ENCODE measurements around the gene DIO1. TPM values are rescaled to one million over a fixed set of nuclear protein-coding genes. Genes with fewer than 3 reads are reported as not detected.

Gene DIO1
- total RNA-seq, 1 experiment from 2014 or later = not detected

- Histone ChIP-seq H3K4me2 (ENCODE audit: low read depth, low read length, poor library complexity, severe bottlenecking) (no peak overlapping the region), H3K4me1 (ENCODE audit: low read length) (peaks cover 5% of the 10 kb centered on the region; the same call in 1 of the 2 replicates), H2AFZ (ENCODE audit: low read length) (no peak overlapping the region), H3K9me3 (ENCODE audit: low read length) (no peaks in the 10 kb centered on the region), H4K20me1 (ENCODE audit: insufficient read depth, low read depth, low read length) (no peaks in the 10 kb centered on the region), H3K4me3 (ENCODE audit: low read length) (no peak overlapping the region), H3K9me2 (replicated peaks; ENCODE audit: insufficient read depth, low read length) (no peaks in the 10 kb centered on the region), H3K9ac (ENCODE audit: low read length) (no peak overlapping the region), H3K36me3 (ENCODE audit: insufficient read depth, low read length) (peaks cover 30% of the 10 kb centered on the region; the same call in 1 of the 2 replicates), H3K79me2 (ENCODE audit: low read length) (no peaks in the 10 kb centered on the region), H3K27ac (ENCODE audit: low read length) (no peak overlapping the region), H3K27me3 (ENCODE audit: low read length) (no peaks in the 10 kb centered on the region)
- no peak for DNase-seq
Measured at GRCh38 chr1:53918343-53918742, 24.4 kb downstream of the DIO1 start.

GRCh38 chr1:53919675-53920066, 25.7 kb downstream of the DIO1 start:
- H3K27me3 ChIP-seq (ENCODE audit: low read length) = no peaks in the 10 kb centered on the region
- no peaks in the 10 kb centered on the region for H3K79me2 ChIP-seq (ENCODE audit: low read length)
- H3K4me3 ChIP-seq (ENCODE audit: low read length) = no peak overlapping the region
- no peak overlapping the region for H3K9ac ChIP-seq (ENCODE audit: low read length)
- no peak overlapping the region for H2AFZ ChIP-seq (ENCODE audit: low read length)
- no peak overlapping the region for H3K4me2 ChIP-seq (ENCODE audit: low read depth, low read length, poor library complexity, severe bottlenecking)
- no peak for DNase-seq
- H4K20me1 ChIP-seq (ENCODE audit: insufficient read depth, low read depth, low read length) = no peaks in the 10 kb centered on the region
- peaks cover 41% of the 10 kb centered on the region; the same call in 1 of the 2 replicates for H3K36me3 ChIP-seq (ENCODE audit: insufficient read depth, low read length)
- H3K9me2 ChIP-seq (replicated peaks; ENCODE audit: insufficient read depth, low read length) = no peaks in the 10 kb centered on the region
- H3K9me3 ChIP-seq (ENCODE audit: low read length) = no peaks in the 10 kb centered on the region
- no peaks in the 10 kb centered on the region for H3K4me1 ChIP-seq (ENCODE audit: low read length)
- no peak overlapping the region for H3K27ac ChIP-seq (ENCODE audit: low read length)

DNA sequence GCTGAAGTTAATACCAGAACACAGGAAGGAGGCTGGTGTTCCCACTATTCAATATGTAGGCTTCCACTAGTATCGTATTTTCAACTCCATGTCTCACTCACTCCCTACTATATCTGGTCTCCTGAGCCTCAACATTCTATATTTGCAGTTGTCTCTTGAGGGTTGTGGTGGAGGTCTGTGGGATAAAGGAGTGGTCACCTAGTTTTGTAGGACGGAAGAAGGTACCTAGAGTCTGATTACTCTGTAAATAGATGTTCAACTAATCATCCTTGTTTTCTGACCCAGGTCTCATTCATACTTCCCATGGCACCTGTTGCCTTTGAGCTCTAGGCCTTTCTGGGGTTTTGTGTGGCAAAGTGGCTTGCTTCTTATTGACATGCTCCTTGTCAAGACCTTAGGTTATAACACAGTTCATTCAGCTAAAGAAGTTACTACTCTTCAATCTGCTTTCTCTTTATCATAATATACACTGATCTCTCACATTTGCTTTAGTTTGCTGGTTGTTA, 33.4 kb downstream of the DIO1 start:
- H2AFZ ChIP-seq (ENCODE audit: low read length) = no peak overlapping the region
- H3K4me1 ChIP-seq (ENCODE audit: low read length) = no peaks in the 10 kb centered on the region
- no peak for DNase-seq
- no peaks in the 10 kb centered on the region for H3K9me3 ChIP-seq (ENCODE audit: low read length)
- no peak overlapping the region for H3K4me3 ChIP-seq (ENCODE audit: low read length)
- peaks cover 3% of the 10 kb centered on the region; the same call in 1 of the 2 replicates for H3K79me2 ChIP-seq (ENCODE audit: low read length)
- no peaks in the 10 kb centered on the region for H3K9me2 ChIP-seq (replicated peaks; ENCODE audit: insufficient read depth, low read length)
- peaks cover 41% of the 10 kb centered on the region for H3K36me3 ChIP-seq (ENCODE audit: insufficient read depth, low read length)
- H3K4me2 ChIP-seq (ENCODE audit: low read depth, low read length, poor library complexity, severe bottlenecking) = no peak overlapping the region
- no peaks in the 10 kb centered on the region for H3K27me3 ChIP-seq (ENCODE audit: low read length)
- no peaks in the 10 kb centered on the region for H4K20me1 ChIP-seq (ENCODE audit: insufficient read depth, low read depth, low read length)
- H3K27ac ChIP-seq (ENCODE audit: low read length) = no peak overlapping the region
- H3K9ac ChIP-seq (ENCODE audit: low read length) = no peak overlapping the region

GRCh38 chr1:53929246-53929960, 35.4 kb downstream of the DIO1 start:
- H3K27ac ChIP-seq (ENCODE audit: low read length) = no peak overlapping the region
- no peaks in the 10 kb centered on the region for H3K4me1 ChIP-seq (ENCODE audit: low read length)
- no peak overlapping the region for H3K9ac ChIP-seq (ENCODE audit: low read length)
- no peak overlapping the region for H2AFZ ChIP-seq (ENCODE audit: low read length)
- DNase-seq = no peak
- H3K9me3 ChIP-seq (ENCODE audit: low read length) = peaks cover 2% of the 10 kb centered on the region; the same call in 1 of the 2 replicates
- H3K4me3 ChIP-seq (ENCODE audit: low read length) = no peak overlapping the region
- H4K20me1 ChIP-seq (ENCODE audit: insufficient read depth, low read depth, low read length) = no peaks in the 10 kb centered on the region
- no peaks in the 10 kb centered on the region for H3K27me3 ChIP-seq (ENCODE audit: low read length)
- H3K36me3 ChIP-seq (ENCODE audit: insufficient read depth, low read length) = peaks cover 27% of the 10 kb centered on the region
- H3K79me2 ChIP-seq (ENCODE audit: low read length) = peaks cover 12% of the 10 kb centered on the region; the same call in 1 of the 2 replicates
- no peak overlapping the region for H3K4me2 ChIP-seq (ENCODE audit: low read depth, low read length, poor library complexity, severe bottlenecking)
- H3K9me2 ChIP-seq (replicated peaks; ENCODE audit: insufficient read depth, low read length) = no peaks in the 10 kb centered on the region

- no peak overlapping the region for H3K27ac ChIP-seq (ENCODE audit: low read length)
- peaks cover 40% of the 10 kb centered on the region for H3K36me3 ChIP-seq (ENCODE audit: insufficient read depth, low read length)
- no peak for DNase-seq
- no peak overlapping the region for H3K4me3 ChIP-seq (ENCODE audit: low read length)
- no peak overlapping the region for H3K9ac ChIP-seq (ENCODE audit: low read length)
- no peaks in the 10 kb centered on the region for H3K9me2 ChIP-seq (replicated peaks; ENCODE audit: insufficient read depth, low read length)
- no peaks in the 10 kb centered on the region for H4K20me1 ChIP-seq (ENCODE audit: insufficient read depth, low read depth, low read length)
- no peaks in the 10 kb centered on the region for H3K4me1 ChIP-seq (ENCODE audit: low read length)
- no peak overlapping the region for H2AFZ ChIP-seq (ENCODE audit: low read length)
- H3K27me3 ChIP-seq (ENCODE audit: low read length) = no peaks in the 10 kb centered on the region
- H3K79me2 ChIP-seq (ENCODE audit: low read length) = peaks cover 24% of the 10 kb centered on the region
- H3K4me2 ChIP-seq (ENCODE audit: low read depth, low read length, poor library complexity, severe bottlenecking) = no peak overlapping the region
- H3K9me3 ChIP-seq (ENCODE audit: low read length) = peaks cover 6% of the 10 kb centered on the region
Measured at GRCh38 chr1:53930932-53931331, 36.9 kb downstream of the DIO1 start.

DNA sequence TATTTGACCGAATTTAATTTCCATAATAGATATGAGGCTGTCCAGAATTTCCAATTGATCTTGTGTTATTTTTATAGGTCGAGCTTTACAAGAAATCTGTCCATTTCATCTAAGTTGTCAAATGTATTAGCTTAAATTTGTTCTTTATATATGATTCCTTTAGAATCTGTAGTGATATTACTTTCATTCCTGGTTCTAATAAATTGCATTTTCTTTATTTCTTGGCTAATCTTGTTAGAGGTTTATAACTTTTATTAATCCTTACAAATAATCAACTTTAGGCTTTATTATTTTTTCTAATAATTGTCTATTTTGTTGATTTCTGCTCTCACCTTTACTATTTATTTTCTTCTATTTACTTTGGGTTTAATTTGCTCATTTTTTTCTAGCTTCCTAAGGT, 37.5 kb downstream of the DIO1 start:
- Histone ChIP-seq H3K9ac (ENCODE audit: low read length) (no peak overlapping the region), H2AFZ (ENCODE audit: low read length) (no peak overlapping the region), H3K27ac (ENCODE audit: low read length) (no peak overlapping the region), H3K36me3 (ENCODE audit: insufficient read depth, low read length) (peaks cover 45% of the 10 kb centered on the region), H3K4me2 (ENCODE audit: low read depth, low read length, poor library complexity, severe bottlenecking) (no peak overlapping the region), H3K27me3 (ENCODE audit: low read length) (no peaks in the 10 kb centered on the region), H3K79me2 (ENCODE audit: low read length) (peaks cover 29% of the 10 kb centered on the region), H3K4me1 (ENCODE audit: low read length) (no peaks in the 10 kb centered on the region), H3K4me3 (ENCODE audit: low read length) (no peak overlapping the region), H4K20me1 (ENCODE audit: insufficient read depth, low read depth, low read length) (no peaks in the 10 kb centered on the region), H3K9me2 (replicated peaks; ENCODE audit: insufficient read depth, low read length) (no peaks in the 10 kb centered on the region), H3K9me3 (ENCODE audit: low read length) (peaks cover 6% of the 10 kb centered on the region)
- no peak for DNase-seq

DNA sequence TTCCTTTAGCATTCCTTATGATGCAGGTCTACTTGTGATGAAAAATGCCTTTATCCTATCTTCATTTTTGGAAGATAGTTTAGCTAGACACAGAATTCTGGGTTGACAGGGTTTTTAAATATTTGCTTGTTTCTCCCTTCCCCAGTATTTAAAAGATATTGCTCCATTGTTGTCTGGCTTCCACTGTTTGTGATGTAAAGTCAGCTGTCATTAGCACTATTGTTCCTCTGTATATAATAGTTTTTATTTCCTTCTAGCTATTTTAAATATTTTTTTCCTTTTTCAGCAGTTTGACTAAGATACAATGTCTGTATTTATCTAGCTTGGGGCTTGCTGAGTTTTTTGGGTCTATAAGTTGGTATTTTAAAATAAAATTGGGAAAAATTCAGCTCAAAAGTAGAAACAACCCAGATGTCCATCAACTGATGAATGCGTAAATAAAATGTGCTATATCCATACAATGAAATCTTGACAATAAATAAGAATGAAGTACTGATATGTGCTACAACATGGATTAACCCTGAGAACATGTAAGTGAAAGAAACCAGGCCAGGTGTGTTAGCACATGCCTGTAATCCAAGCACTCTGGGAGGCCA, 40.3 kb downstream of the DIO1 start:
- Histone ChIP-seq H3K4me1 (ENCODE audit: low read length) (no peaks in the 10 kb centered on the region), H3K79me2 (ENCODE audit: low read length) (peaks cover 52% of the 10 kb centered on the region), H3K9ac (ENCODE audit: low read length) (no peak overlapping the region), H4K20me1 (ENCODE audit: insufficient read depth, low read depth, low read length) (no peaks in the 10 kb centered on the region), H3K9me2 (replicated peaks; ENCODE audit: insufficient read depth, low read length) (no peaks in the 10 kb centered on the region), H3K9me3 (ENCODE audit: low read length) (peaks cover 6% of the 10 kb centered on the region), H3K4me3 (ENCODE audit: low read length) (no peak overlapping the region), H3K36me3 (ENCODE audit: insufficient read depth, low read length) (peaks cover 53% of the 10 kb centered on the region), H2AFZ (ENCODE audit: low read length) (no peak overlapping the region), H3K27me3 (ENCODE audit: low read length) (no peaks in the 10 kb centered on the region), H3K27ac (ENCODE audit: low read length) (no peak overlapping the region), H3K4me2 (ENCODE audit: low read depth, low read length, poor library complexity, severe bottlenecking) (no peak overlapping the region)
- no peak for DNase-seq

GRCh38 chr1:53936430-53936829, 42.4 kb downstream of the DIO1 start:
- Histone ChIP-seq H3K4me1 (ENCODE audit: low read length) (no peaks in the 10 kb centered on the region), H3K79me2 (ENCODE audit: low read length) (peaks cover 67% of the 10 kb centered on the region), H3K4me2 (ENCODE audit: low read depth, low read length, poor library complexity, severe bottlenecking) (no peak overlapping the region), H3K9me2 (replicated peaks; ENCODE audit: insufficient read depth, low read length) (no peaks in the 10 kb centered on the region), H3K9me3 (ENCODE audit: low read length) (peaks cover 6% of the 10 kb centered on the region), H3K27ac (ENCODE audit: low read length) (no peak overlapping the region), H3K9ac (ENCODE audit: low read length) (no peak overlapping the region), H4K20me1 (ENCODE audit: insufficient read depth, low read depth, low read length) (no peaks in the 10 kb centered on the region), H2AFZ (ENCODE audit: low read length) (no peak overlapping the region), H3K4me3 (ENCODE audit: low read length) (no peak overlapping the region), H3K27me3 (ENCODE audit: low read length) (no peaks in the 10 kb centered on the region), H3K36me3 (ENCODE audit: insufficient read depth, low read length) (peaks cover 58% of the 10 kb centered on the region)
- no peak for DNase-seq

Measured in Karpas-422 (cell line).